HFF-Myc (cell line): Measurements from ENCODE around the gene CHST3.

Experiments
- DNase-seq: peaks from one replicate; pipeline ENCODE4 v3.0.0-alpha.2; 2011; ENCODE audit warnings: low read depth; ENCODE audit errors: extremely low read depth
- H3K4me3 ChIP-seq: replicated peaks from 2 replicates; pipeline ENCODE4 v1.5.1; 2011; ENCODE audit warnings: low read depth, mild to moderate bottlenecking, control low read depth, low read length
- TF ChIP-seq, protein P1 (sequence below): IDR thresholded peaks from 2 replicates; pipeline ENCODE4 v1.5.1; 2012; ENCODE audit warnings: mild to moderate bottlenecking, low read depth, low read length, control low read depth; ENCODE audit errors: missing control alignments

The CHST3 gene

DNA sequence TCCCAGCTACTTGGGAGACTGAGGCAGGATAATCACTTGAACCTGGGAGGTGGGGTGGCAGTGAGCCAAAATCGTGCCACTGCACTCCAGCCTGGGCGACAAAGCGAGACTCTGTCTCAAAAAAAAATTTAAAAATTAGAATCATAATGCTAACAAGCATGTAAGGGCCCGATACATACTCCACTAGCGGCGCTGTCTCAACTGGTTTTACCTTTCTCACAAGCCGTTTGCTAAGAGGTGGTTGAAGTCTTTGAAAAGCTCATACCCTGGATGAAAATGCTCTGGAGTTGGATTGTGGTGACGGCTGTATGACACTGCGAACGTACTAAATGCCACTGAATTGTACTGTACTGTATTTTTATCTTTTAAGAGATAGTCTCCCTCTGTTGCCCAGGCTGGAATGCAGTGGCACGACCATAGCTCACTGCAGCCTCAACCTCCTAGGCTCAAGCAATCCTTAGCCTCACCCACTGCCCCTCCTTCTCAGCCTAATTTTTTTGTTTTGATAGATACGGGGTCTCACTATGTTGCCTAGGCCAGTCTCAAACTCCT lies 94.2 kb downstream of the CHST3 start:
- TF ChIP-seq, protein P1, sequence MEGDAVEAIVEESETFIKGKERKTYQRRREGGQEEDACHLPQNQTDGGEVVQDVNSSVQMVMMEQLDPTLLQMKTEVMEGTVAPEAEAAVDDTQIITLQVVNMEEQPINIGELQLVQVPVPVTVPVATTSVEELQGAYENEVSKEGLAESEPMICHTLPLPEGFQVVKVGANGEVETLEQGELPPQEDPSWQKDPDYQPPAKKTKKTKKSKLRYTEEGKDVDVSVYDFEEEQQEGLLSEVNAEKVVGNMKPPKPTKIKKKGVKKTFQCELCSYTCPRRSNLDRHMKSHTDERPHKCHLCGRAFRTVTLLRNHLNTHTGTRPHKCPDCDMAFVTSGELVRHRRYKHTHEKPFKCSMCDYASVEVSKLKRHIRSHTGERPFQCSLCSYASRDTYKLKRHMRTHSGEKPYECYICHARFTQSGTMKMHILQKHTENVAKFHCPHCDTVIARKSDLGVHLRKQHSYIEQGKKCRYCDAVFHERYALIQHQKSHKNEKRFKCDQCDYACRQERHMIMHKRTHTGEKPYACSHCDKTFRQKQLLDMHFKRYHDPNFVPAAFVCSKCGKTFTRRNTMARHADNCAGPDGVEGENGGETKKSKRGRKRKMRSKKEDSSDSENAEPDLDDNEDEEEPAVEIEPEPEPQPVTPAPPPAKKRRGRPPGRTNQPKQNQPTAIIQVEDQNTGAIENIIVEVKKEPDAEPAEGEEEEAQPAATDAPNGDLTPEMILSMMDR = no peak
- DNase-seq = no peak
- H3K4me3 ChIP-seq = no peak overlapping the region

DNA sequence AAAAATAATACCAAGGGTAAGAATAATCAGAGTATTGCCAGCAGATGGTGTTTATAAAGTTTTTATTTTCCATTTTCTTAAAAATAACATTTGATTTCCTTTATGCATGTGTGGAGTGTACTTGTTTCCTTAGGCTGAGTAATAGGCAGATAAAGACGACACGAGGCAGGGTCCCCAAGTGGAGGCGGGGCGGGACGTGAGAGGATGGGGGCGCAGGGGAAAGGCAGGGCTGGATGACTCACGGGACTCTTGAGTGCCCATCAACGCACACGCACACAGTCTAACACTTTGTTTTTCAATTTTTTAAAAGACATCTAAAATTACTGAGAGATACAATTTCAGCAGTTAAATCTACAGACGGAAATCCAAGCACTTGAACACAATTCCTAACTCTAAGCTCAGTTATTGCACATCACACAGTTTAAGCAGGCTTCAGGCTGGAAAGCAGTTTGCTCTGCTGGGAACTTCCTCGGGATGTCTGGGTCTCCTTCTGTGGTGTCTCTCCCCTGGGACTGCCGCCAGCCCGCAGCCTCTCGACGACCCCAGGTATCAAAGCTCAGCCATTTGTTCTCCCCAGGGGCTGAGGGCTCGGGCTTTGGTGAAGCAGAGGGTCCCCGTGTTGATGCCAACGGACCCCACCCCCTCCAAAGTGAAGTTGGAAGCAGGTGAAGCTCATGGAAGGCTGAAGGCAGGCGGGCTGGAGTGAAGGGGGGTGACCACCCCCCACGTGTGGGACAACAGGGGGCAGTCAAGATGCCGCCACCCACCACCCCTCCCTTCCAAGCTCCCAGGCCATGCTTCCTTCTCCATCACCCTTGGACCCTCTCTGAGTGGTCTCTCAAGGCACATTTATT lies 95.0 kb downstream of the CHST3 start:
- H3K4me3 ChIP-seq = no peak overlapping the region
- TF ChIP-seq, protein P1 = no peak
- DNase-seq = no peak

DNA sequence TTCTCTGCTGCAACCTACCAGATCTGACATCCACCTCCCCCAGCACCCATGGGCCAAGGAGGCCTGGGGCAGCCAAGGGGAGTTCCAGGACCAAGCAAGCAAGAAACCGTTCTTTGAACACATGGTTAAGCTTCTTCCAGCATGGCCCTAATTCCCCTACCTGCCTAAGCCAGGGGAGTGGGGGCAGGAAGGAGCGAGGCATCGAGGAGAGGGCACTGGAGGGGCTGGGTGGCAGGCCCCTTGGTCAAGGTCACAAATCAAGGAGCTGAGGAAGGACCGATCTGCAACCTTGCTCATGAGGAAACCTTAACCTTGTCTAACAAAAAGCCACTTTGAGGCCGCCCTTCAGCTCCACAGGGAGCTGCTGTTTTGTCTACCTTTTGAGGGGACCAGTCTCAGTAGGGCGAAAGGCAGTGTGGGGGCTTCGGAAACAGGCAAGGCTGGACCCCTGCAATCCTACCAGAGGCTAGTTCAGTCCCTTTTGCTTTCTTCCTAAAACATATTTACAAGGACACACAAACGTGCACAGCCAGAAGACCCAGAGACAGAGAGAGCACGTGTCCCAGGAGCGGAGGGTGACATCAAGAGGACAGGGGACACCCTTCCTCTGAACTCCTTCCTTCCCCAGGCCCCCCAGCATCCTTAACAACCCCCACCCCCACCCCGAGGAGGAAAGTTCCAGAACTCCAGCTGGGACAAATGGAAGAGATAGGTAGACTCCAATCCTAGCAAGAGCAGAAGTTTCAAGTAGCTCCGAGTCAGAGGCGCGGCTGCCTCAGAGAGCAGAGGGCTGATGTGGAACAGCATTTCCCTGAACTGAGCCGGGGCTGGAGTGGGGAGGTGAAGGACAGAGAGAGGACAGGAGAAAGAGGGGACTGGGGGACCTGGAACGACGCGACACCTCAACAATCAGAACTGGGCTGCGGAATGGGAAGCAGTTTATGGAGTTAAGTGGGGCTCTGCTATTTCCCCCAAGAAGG lies 95.9 kb downstream of the CHST3 start:
- TF ChIP-seq, protein P1 = no peak
- no peak for DNase-seq
- no peak overlapping the region for H3K4me3 ChIP-seq

DNA sequence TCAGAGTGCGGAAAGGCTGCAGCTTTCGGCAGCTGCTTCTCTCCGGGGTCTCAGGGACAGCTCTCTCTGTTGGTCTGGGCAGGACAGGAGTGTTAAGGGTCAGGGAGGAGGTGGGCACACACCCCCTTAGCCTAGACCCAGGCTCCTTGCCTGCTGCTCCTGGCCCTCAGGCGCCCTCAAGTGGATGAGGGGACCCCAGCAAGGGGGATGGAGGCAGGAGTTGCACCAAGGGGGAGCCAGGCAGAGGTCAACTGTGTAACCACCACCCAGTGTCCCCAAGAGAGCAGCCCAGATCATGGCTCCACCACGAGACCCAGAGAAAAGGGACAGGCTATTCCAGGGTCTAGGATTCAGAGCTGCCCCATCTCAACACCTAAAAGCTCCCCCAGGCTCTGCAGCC lies 97.3 kb downstream of the CHST3 start:
- no peak for DNase-seq
- no peak overlapping the region for H3K4me3 ChIP-seq
- TF ChIP-seq, protein P1 = peak; percentile 40

DNA sequence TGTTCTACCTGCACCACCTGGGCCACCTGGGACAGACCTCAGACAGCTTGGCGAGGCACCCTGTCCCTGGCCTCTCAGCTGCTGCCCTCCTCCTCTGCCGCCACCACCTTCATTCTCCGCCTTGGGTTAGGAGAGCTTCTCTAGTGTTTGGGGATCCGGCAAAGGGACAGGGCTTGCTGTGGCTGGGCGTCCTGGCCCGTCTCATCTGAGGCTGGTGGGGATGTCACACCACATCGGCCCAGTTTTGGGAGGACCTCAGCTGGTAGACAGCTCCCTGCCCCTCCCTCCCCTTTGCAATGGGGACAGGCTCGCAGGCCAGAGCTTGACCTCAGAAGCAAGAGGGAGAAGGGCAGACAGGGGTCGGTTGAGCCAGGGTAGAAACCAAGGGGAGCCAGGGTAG lies 97.7 kb downstream of the CHST3 start:
- TF ChIP-seq, protein P1 = no peak

DNA sequence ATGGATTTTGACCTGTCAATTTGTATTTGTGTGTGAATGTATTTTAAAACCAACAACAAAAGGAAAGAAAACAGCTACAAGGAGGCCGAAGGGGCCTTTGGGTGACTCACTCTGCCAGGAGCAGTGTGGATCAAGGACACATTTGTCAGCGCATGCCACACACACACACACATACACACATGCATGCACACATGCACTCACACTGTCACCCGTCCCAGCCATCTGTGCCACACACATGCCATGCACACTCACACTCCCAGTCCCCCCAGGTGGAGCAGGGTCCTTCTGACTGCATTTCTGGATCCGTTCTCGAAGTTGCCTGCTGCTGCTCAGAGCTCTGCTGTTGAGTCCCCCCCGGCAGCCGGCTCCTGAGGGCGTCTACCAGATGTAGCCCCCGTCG lies 98.2 kb downstream of the CHST3 start:
- no peak overlapping the region for H3K4me3 ChIP-seq
- TF ChIP-seq, protein P1 = no peak
- peak; percentile 16 for DNase-seq

More for the DNA sequence above, 97.7 kb downstream of the CHST3 start:
- H3K4me3 ChIP-seq = no peak overlapping the region
- no peak for DNase-seq
